ENCODE measurements around the gene NDUFC2. TPM values are rescaled to one million over a fixed set of nuclear protein-coding genes. Genes with fewer than 3 reads are reported as not detected.

NDUFC2 gene
- total RNA-seq, 1 donor from 2014 or later: 69.9 TPM

GRCh38 chr11:78022397-78023396 lies 57.0 kb downstream of the NDUFC2 start, which contains the start of gene KCTD14:
KCTD14 (minus strand) TSS chr11:78023276; CDS start chr11:78023249, 27 bp downstream.
- H3K4me3 ChIP-seq (ENCODE audit: low read length in 3 of 3): peak within 1 kb of the TSS; percentile 51 to 64 (median 52)
- H3K27me3 ChIP-seq (ENCODE audit: control insufficient read depth in 3 of 3, insufficient read depth in 3 of 3, low read length in 3 of 3): peaks cover 0 to 8% (median 4%) of the 10 kb centered on the region in 3 donors
- H3K9ac ChIP-seq (ENCODE audit: low read depth in 1 of 3, low read length in 3 of 3): peak within 1 kb of the TSS in 2 of 3 donors; percentile 57 to 69
- H3K36me3 ChIP-seq (ENCODE audit: control insufficient read depth in 3 of 3, insufficient read depth in 3 of 3, low read length in 3 of 3): no peaks in the 10 kb centered on the region
- peaks cover 0 to 2% (median 0%) of the 10 kb centered on the region in 3 donors for H3K4me1 ChIP-seq (ENCODE audit: control insufficient read depth in 3 of 3, insufficient read depth in 3 of 3, low read length in 3 of 3)
- H3K9me3 ChIP-seq (ENCODE audit: control insufficient read depth in 3 of 3, low read length in 3 of 3): no peaks in the 10 kb centered on the region
- H3K27ac ChIP-seq (ENCODE audit: low read depth, low read length): no peak within 1 kb of the TSS

DNA sequence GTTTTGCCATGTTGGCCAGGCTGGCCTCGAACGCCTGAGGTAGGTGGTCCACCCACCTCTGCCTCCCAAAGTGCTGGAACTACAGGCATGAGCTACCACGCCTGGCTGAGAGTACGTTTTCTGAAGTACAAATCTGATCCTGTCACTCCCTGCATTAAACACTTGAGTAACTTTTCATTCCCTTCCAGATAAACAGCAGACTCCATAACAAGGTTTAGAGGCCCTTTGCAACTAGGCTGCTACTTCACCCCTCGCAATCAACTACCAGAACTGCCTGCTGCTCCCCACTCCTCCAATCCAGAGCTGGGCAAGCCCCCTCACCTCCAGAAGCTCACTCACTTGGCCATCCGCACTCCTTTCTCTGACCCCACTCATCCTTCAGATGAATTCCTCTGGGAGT lies 58.1 kb downstream of the NDUFC2 start:
- no peak overlapping the region for H3K27ac ChIP-seq (ENCODE audit: low read depth, low read length)
- H3K36me3 ChIP-seq (ENCODE audit: control insufficient read depth in 3 of 3, insufficient read depth in 3 of 3, low read length in 3 of 3): no peaks in the 10 kb centered on the region
- peaks cover 0 to 8% (median 4%) of the 10 kb centered on the region in 3 donors for H3K27me3 ChIP-seq (ENCODE audit: control insufficient read depth in 3 of 3, insufficient read depth in 3 of 3, low read length in 3 of 3)
- H3K9me3 ChIP-seq (ENCODE audit: control insufficient read depth in 3 of 3, low read length in 3 of 3): no peaks in the 10 kb centered on the region
- peaks cover 0 to 2% (median 0%) of the 10 kb centered on the region in 3 donors for H3K4me1 ChIP-seq (ENCODE audit: control insufficient read depth in 3 of 3, insufficient read depth in 3 of 3, low read length in 3 of 3)
- no peak overlapping the region for H3K9ac ChIP-seq (ENCODE audit: low read depth in 1 of 3, low read length in 3 of 3)
- H3K4me3 ChIP-seq (ENCODE audit: low read length in 3 of 3): no peak overlapping the region

GRCh38 chr11:78020246-78020645 lies 59.4 kb downstream of the NDUFC2 start:
- no peaks in the 10 kb centered on the region for H3K36me3 ChIP-seq (ENCODE audit: control insufficient read depth in 3 of 3, insufficient read depth in 3 of 3, low read length in 3 of 3)
- no peak overlapping the region for H3K4me3 ChIP-seq (ENCODE audit: low read length in 3 of 3)
- H3K9ac ChIP-seq (ENCODE audit: low read depth in 1 of 3, low read length in 3 of 3): no peak overlapping the region
- H3K4me1 ChIP-seq (ENCODE audit: control insufficient read depth in 3 of 3, insufficient read depth in 3 of 3, low read length in 3 of 3): peaks cover 0 to 2% (median 0%) of the 10 kb centered on the region in 3 donors
- H3K27me3 ChIP-seq (ENCODE audit: control insufficient read depth in 3 of 3, insufficient read depth in 3 of 3, low read length in 3 of 3): peaks cover 0 to 8% (median 4%) of the 10 kb centered on the region in 3 donors
- H3K27ac ChIP-seq (ENCODE audit: low read depth, low read length): no peak overlapping the region
- no peaks in the 10 kb centered on the region for H3K9me3 ChIP-seq (ENCODE audit: control insufficient read depth in 3 of 3, low read length in 3 of 3)

DNA sequence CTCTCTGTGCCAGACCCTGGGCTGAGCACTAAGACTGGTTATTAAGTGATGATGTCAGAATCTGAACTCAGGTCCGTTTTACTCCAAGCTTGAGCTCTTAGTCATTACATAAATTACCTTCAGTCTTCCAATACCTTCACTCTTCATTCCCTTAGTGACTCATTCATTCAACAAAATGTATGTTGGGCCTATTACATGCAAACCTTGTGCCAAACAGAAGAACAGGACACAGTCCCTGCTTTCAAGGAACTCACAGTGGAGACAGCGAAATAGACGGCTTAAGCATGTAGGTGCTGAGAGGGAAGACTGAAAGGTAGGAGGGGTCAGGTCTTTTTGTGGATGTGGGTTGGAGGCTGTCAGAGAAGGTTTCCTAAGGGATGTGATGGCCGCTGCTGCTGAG lies 59.9 kb downstream of the NDUFC2 start:
- no peak overlapping the region for H3K27ac ChIP-seq (ENCODE audit: low read depth, low read length)
- peaks cover 0 to 8% (median 4%) of the 10 kb centered on the region in 3 donors for H3K27me3 ChIP-seq (ENCODE audit: control insufficient read depth in 3 of 3, insufficient read depth in 3 of 3, low read length in 3 of 3)
- H3K4me3 ChIP-seq (ENCODE audit: low read length in 3 of 3): no peak overlapping the region
- peaks cover 0 to 2% (median 0%) of the 10 kb centered on the region in 3 donors for H3K4me1 ChIP-seq (ENCODE audit: control insufficient read depth in 3 of 3, insufficient read depth in 3 of 3, low read length in 3 of 3)
- no peak overlapping the region for H3K9ac ChIP-seq (ENCODE audit: low read depth in 1 of 3, low read length in 3 of 3)
- H3K9me3 ChIP-seq (ENCODE audit: control insufficient read depth in 3 of 3, low read length in 3 of 3): no peaks in the 10 kb centered on the region
- H3K36me3 ChIP-seq (ENCODE audit: control insufficient read depth in 3 of 3, insufficient read depth in 3 of 3, low read length in 3 of 3): no peaks in the 10 kb centered on the region

Other genes with a start within 250 kb of the NDUFC2 start
- 40.7 TPM for gene INTS4, start 85.2 kb downstream of the NDUFC2 start, total RNA-seq
- gene KCTD14, start 56.6 kb downstream of the NDUFC2 start, total RNA-seq: 0.52 TPM
- 26.1 TPM for gene THRSP, start 16.0 kb downstream of the NDUFC2 start, total RNA-seq
- 57.4 TPM for gene ALG8, start 59.8 kb upstream of the NDUFC2 start, total RNA-seq
- 2.6 TPM for gene KCTD21, start 108.8 kb upstream of the NDUFC2 start, total RNA-seq
- 4.7 TPM for gene USP35, start 109.1 kb upstream of the NDUFC2 start, total RNA-seq

Data from skeletal muscle tissue (tissue), 4 donors.